Right lobe of liver (tissue), 6 donors: ENCODE data around the gene SNRPA. TPM values are rescaled to one million over a fixed set of nuclear protein-coding genes. Genes with fewer than 3 reads are reported as not detected.

Source experiments
- ATAC-seq, 4 donors: fragments of 200-7000 bp; cut with Tn5 transposase; one replicate each; pipeline ENCODE4 v1.9.1; 2020; ENCODE audit warnings: mild to moderate bottlenecking in 4 of 4, moderate library complexity in 4 of 4
- DNase-seq, 3 donors: peaks; one replicate each; pipeline ENCODE4 v3.0.0-alpha.2; 2020
- H3K27ac ChIP-seq, 3 donors: fragments of 200-600 bp; one replicate each; pipeline ENCODE4 v1.8.0; 2022
- H3K27me3 ChIP-seq, 2 donors: fragments of 200-600 bp; one replicate each; pipeline ENCODE4 v1.8.0; 2022
- H3K36me3 ChIP-seq, 4 donors: fragments of 200-600 bp; sonication (generic) in 1 of 4; one replicate each; pipeline versions ENCODE4 v1.5.1 to v1.8.0; 2017 to 2022; ENCODE audit warnings: control low read depth in 1 of 4
- H3K4me1 ChIP-seq, 4 donors: fragments of 200-600 bp; sonication (generic) in 1 of 4; one replicate each; pipeline versions ENCODE4 v1.5.1 to v1.8.0; 2017 to 2022; ENCODE audit warnings: control low read depth in 1 of 4
- H3K4me3 ChIP-seq, 3 donors: fragments of 200-600 bp; one replicate each; pipeline ENCODE4 v1.8.0; 2022
- H3K9me3 ChIP-seq, 4 donors: fragments of 200-600 bp; sonication (generic) in 1 of 4; one replicate each; pipeline versions ENCODE4 v1.5.1 to v1.8.0; 2017 to 2022; ENCODE audit warnings: control low read depth in 1 of 4
- CTCF ChIP-seq, 4 donors: fragments of 200-600 bp in 3 of 4; fragments of 450-650 bp in 1 of 4; IDR thresholded peaks; one replicate each; pipeline versions ENCODE4 v1.5.1 to v1.8.0; 2016 to 2022; ENCODE audit warnings: antibody characterized with exemption in 4 of 4, mild to moderate bottlenecking in 2 of 4
- POLR2A ChIP-seq: fragments of 450-650 bp; IDR thresholded peaks from one replicate; pipeline ENCODE4 v1.6.1; 2017; ENCODE audit warnings: antibody characterized with exemption, mild to moderate bottlenecking
- WGBS: methylation state at CpG from one replicate; pipeline ENCODE4 v1.1.6; 2018; ENCODE audit warnings: low coverage, low lambda C conversion rate; ENCODE audit not compliant: insufficient coverage; ENCODE audit errors: missing lambda C conversion rate; 5-methylcytosine and 5-hydroxymethylcytosine counted together
- intact Hi-C, 2 donors: fragments of 100-400 bp; cut with DNase I; formaldehyde crosslinking; loops; one replicate each; pipeline versions ENCODE4 v1.11.2 to v1.14.1; 2022
- total RNA-seq, 6 experiments: library from RNA; depleted of rRNA in 2 of 6; stranded (reverse); fragments of >200 nt in 2 of 6; fragmentation: NEBNext Ultra II Directional in 3 of 6; extraction: Animal tissue kit (Norgen Biotek cat#: 25700) in 3 of 6; gene quantifications; one replicate each; pipeline versions ENCODE4 v1.1.0 to v1.2.4, GENCODE V29; 2016 to 2023
- donor health status: DM: no; HTN: yes; CAD: no.
- donor health status: DM: no; HTN: no; CAD: no.
- donor health status: DM: no; HTN: no; CAD: no.
- donor health status: DM: no; HTN: yes; CAD: no.
- donor health status: DM: no; HTN: yes; CAD: no.

The SNRPA gene
- total RNA-seq, 6 experiments from 2014 or later, result 21.4 to 33.1 (median 24.7) TPM

DNA sequence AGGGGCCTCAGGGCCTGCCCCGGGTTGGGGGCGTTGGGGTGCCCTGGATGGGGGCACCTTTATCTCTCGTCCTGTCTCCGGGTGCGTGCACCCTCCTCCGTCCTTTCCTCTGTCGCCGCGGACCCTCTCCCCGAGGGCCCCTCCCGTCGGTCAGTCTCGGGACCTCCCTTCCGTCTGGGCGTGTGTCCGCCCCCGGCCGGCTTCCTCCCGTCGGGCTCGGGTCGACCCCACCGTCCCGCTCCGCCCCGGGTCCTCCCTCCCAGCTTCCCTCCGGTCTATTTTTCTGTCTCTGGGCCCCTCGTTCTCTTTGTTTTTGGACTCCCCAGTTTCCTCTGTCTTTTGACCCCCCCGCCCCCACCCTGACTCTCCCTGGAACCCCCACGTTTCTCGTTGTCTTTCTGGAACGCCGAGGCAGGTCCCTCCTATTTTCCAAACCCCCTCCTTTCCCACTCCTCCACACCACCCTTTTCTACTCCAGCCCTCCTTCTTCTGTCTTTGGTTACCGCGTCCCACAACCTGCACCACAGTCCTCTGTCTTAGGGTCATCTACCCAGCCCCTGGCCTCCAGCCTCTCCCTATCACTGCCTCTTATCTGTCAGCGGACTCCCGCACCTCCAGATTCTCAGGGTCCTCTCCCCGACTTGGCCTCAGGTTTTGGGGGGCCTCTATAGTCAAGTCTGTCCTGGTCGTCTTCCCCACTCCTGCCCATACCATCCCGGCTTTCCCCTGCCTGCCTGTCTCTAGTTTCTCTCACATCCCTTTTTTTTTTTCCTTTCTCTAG, 48.7 kb downstream of the SNRPA start:
- peak overlapping the region; percentile 83 to 93 (median 89) for H3K4me3 ChIP-seq
- peaks cover 0 to 47% (median 19%) of the 10 kb centered on the region in 4 donors for H3K4me1 ChIP-seq
- TF ChIP-seq CTCF (IDR thresholded peaks at IDR 0.05), result no peak
- TF ChIP-seq POLR2A, result no peak
- intact Hi-C loops, result loop anchor here in 1 of 2 donors (10.0 kb wide), 1 partner anchor 135 kb away; no protein-coding TSS in a partner anchor
- peaks cover 0 to 7% (median 0%) of the 10 kb centered on the region in 4 donors for H3K36me3 ChIP-seq
- ATAC-seq, result peak in 3 of 4 donors; percentile 2 to 11 (median 5)
- peak overlapping the region; percentile 77 to 92 (median 80) for H3K27ac ChIP-seq
- H3K9me3 ChIP-seq, result no peaks in the 10 kb centered on the region
- WGBS, result 5% methylated on average over 24 of the region's 40 CpGs
- no peaks in the 10 kb centered on the region for H3K27me3 ChIP-seq
- DNase-seq, result peak; percentile 70 to 79 (median 75)

DNA sequence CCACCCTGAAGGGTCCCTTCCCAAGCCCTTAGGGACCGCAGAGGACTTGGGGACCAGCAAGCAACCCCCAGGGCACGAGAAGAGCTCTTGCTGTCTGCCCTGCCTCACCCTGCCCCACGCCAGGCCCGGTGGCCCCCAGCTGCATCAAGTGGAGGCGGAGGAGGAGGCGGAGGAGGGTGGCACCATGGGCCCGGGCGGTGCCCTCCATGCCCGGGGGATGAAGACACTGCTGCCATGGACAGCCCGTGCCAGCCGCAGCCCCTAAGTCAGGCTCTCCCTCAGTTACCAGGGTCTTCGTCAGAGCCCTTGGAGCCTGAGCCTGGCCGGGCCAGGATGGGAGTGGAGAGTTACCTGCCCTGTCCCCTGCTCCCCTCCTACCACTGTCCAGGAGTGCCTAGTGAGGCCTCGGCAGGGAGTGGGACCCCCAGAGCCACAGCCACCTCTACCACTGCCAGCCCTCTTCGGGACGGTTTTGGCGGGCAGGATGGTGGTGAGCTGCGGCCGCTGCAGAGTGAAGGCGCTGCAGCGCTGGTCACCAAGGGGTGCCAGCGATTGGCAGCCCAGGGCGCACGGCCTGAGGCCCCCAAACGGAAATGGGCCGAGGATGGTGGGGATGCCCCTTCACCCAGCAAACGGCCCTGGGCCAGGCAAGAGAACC, 49.5 kb downstream of the SNRPA start:
- TF ChIP-seq CTCF (IDR thresholded peaks at IDR 0.05) (no peak), POLR2A (no peak)
- WGBS, result 30% methylated on average over 2 of the region's 27 CpGs
- intact Hi-C loops, result loop anchor here in 1 of 2 donors (10.0 kb wide), 1 partner anchor 136 kb away; no protein-coding TSS in a partner anchor
- no peak for ATAC-seq
- H3K36me3 ChIP-seq, result peaks cover 0 to 7% (median 0%) of the 10 kb centered on the region in 4 donors
- H3K27ac ChIP-seq, result peak overlapping the region; percentile 77 to 92 (median 80)
- H3K27me3 ChIP-seq, result no peaks in the 10 kb centered on the region
- DNase-seq, result peak in 2 of 3 donors; percentile 57 to 58
- peak overlapping the region; percentile 83 to 93 (median 89) for H3K4me3 ChIP-seq
- H3K4me1 ChIP-seq, result peaks cover 0 to 54% (median 23%) of the 10 kb centered on the region in 4 donors
- no peaks in the 10 kb centered on the region for H3K9me3 ChIP-seq

DNA sequence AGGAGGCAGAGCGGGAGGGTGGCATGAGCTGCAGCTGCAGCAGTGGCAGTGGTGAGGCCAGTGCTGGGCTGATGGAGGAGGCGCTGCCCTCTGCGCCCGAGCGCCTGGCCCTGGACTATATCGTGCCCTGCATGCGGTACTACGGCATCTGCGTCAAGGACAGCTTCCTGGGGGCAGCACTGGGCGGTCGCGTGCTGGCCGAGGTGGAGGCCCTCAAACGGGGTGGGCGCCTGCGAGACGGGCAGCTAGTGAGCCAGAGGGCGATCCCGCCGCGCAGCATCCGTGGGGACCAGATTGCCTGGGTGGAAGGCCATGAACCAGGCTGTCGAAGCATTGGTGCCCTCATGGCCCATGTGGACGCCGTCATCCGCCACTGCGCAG, 50.0 kb downstream of the SNRPA start:
- no peak for TF ChIP-seq CTCF (IDR thresholded peaks at IDR 0.05)
- no peak for TF ChIP-seq POLR2A
- Histone ChIP-seq H3K4me1 (peaks cover 0 to 59% (median 26%) of the 10 kb centered on the region in 4 donors), H3K27me3 (no peaks in the 10 kb centered on the region), H3K27ac (no peak overlapping the region), H3K9me3 (no peaks in the 10 kb centered on the region), H3K36me3 (peaks cover 0 to 7% (median 0%) of the 10 kb centered on the region in 4 donors), H3K4me3 (peak overlapping the region in 2 of 3 donors; percentile 83 to 93)
- no CpG with 5 or more reads among the region's 27 CpGs for WGBS
- no peak for ATAC-seq
- intact Hi-C loops, result loop anchor here in 1 of 2 donors (10.0 kb wide), 1 partner anchor 136 kb away; no protein-coding TSS in a partner anchor
- DNase-seq, result peak in 1 of 3 donors; percentile 62

- Histone ChIP-seq H3K27me3 (no peaks in the 10 kb centered on the region), H3K4me1 (peaks cover 0 to 62% (median 26%) of the 10 kb centered on the region in 4 donors), H3K9me3 (no peaks in the 10 kb centered on the region), H3K27ac (peak overlapping the region in 2 of 3 donors; percentile 35 to 71), H3K36me3 (peaks cover 0 to 7% (median 0%) of the 10 kb centered on the region in 4 donors), H3K4me3 (no peak overlapping the region)
- TF ChIP-seq CTCF (IDR thresholded peaks at IDR 0.05), result no peak
- no peak for TF ChIP-seq POLR2A
- ATAC-seq (no peak), DNase-seq (peak in 1 of 3 donors; percentile 52)
- intact Hi-C loops, result loop anchor here in 1 of 2 donors (10.0 kb wide), 1 partner anchor 137 kb away; no protein-coding TSS in a partner anchor
- 47% methylated on average over 3 of the region's 13 CpGs for WGBS
Observed at GRCh38 chr19:40801426-40802299, 50.7 kb downstream of the SNRPA start.
